Measurements from ENCODE around the gene BCL2.
A peak's percentile ranks its signal among the peaks of the same experiment; 100 is the strongest.

Gene BCL2

GRCh38 chr18:63266888-63267790 lies 52.4 kb downstream of the BCL2 start:
- DNase-seq (ENCODE audit: low read depth, low spot score), result no peak

GRCh38 chr18:63265326-63265725 lies 54.2 kb downstream of the BCL2 start:
- DNase-seq (ENCODE audit: low read depth, low spot score), result no peak
- H3K4me3 ChIP-seq (ENCODE audit: low read length), result no peak overlapping the region

More at GRCh38 chr18:63266888-63267790, 52.4 kb downstream of the BCL2 start:
- no peak overlapping the region for H3K4me3 ChIP-seq (ENCODE audit: low read length)

- H3K4me3 ChIP-seq (ENCODE audit: low read length), result no peak overlapping the region
- DNase-seq (ENCODE audit: low read depth, low spot score), result no peak
Measured at GRCh38 chr18:63264871-63265270, 54.7 kb downstream of the BCL2 start.

GRCh38 chr18:63263444-63263843 lies 56.1 kb downstream of the BCL2 start:
- H3K4me3 ChIP-seq (ENCODE audit: low read length), result no peak overlapping the region
- no peak for DNase-seq (ENCODE audit: low read depth, low spot score)

- no peak for DNase-seq (ENCODE audit: low read depth, low spot score)
- no peak overlapping the region for H3K4me3 ChIP-seq (ENCODE audit: low read length)
Measured at GRCh38 chr18:63262369-63263335, 56.9 kb downstream of the BCL2 start.

GRCh38 chr18:63261029-63261428 lies 58.5 kb downstream of the BCL2 start:
- DNase-seq (ENCODE audit: low read depth, low spot score), result no peak
- no peak overlapping the region for H3K4me3 ChIP-seq (ENCODE audit: low read length)

GRCh38 chr18:63260380-63260754 lies 59.2 kb downstream of the BCL2 start:
- no peak for DNase-seq (ENCODE audit: low read depth, low spot score)
- no peak overlapping the region for H3K4me3 ChIP-seq (ENCODE audit: low read length)

- DNase-seq (ENCODE audit: low read depth, low spot score), result no peak
- H3K4me3 ChIP-seq (ENCODE audit: low read length), result no peak overlapping the region
Measured at GRCh38 chr18:63259567-63260379, 59.8 kb downstream of the BCL2 start.

GRCh38 chr18:63258749-63259566 lies 60.6 kb downstream of the BCL2 start:
- H3K4me3 ChIP-seq (ENCODE audit: low read length), result no peak overlapping the region
- no peak for DNase-seq (ENCODE audit: low read depth, low spot score)

- no peak for DNase-seq (ENCODE audit: low read depth, low spot score)
- no peak overlapping the region for H3K4me3 ChIP-seq (ENCODE audit: low read length)
Measured at GRCh38 chr18:63257453-63257852, 62.1 kb downstream of the BCL2 start.

- H3K4me3 ChIP-seq (ENCODE audit: low read length), result no peak overlapping the region
- DNase-seq (ENCODE audit: low read depth, low spot score), result no peak
Measured at GRCh38 chr18:63255435-63255834, 64.1 kb downstream of the BCL2 start.

- no peak overlapping the region for H3K4me3 ChIP-seq (ENCODE audit: low read length)
- no peak for DNase-seq (ENCODE audit: low read depth, low spot score)
Measured at GRCh38 chr18:63254716-63255399, 64.7 kb downstream of the BCL2 start.

- H3K4me3 ChIP-seq (ENCODE audit: low read length), result no peak overlapping the region
- DNase-seq (ENCODE audit: low read depth, low spot score), result no peak
Measured at GRCh38 chr18:63253428-63254372, 65.9 kb downstream of the BCL2 start.

GRCh38 chr18:63253014-63253413 lies 66.6 kb downstream of the BCL2 start:
- no peak overlapping the region for H3K4me3 ChIP-seq (ENCODE audit: low read length)
- DNase-seq (ENCODE audit: low read depth, low spot score), result no peak

GRCh38 chr18:63249771-63250170 lies 69.8 kb downstream of the BCL2 start:
- DNase-seq (ENCODE audit: low read depth, low spot score), result peak; percentile 10
- H3K4me3 ChIP-seq (ENCODE audit: low read length), result no peak overlapping the region

GRCh38 chr18:63247926-63248325 lies 71.6 kb downstream of the BCL2 start:
- no peak for DNase-seq (ENCODE audit: low read depth, low spot score)

GRCh38 chr18:63247506-63247905 lies 72.1 kb downstream of the BCL2 start:
- H3K4me3 ChIP-seq (ENCODE audit: low read length), result no peak overlapping the region
- DNase-seq (ENCODE audit: low read depth, low spot score), result no peak

More at GRCh38 chr18:63247926-63248325, 71.6 kb downstream of the BCL2 start:
- H3K4me3 ChIP-seq (ENCODE audit: low read length), result no peak overlapping the region
